ENCODE results near the gene AMZ1. TPM values are rescaled to one million over a fixed set of nuclear protein-coding genes. Genes with fewer than 3 reads are reported as not detected.
A peak's percentile ranks its signal among the peaks of the same experiment; 100 is the strongest.

The AMZ1 gene
- total and polyA plus RNA-seq, 7 donors: under 0.01 to 1.4 (median 0.28) TPM; not detected in 3

DNA sequence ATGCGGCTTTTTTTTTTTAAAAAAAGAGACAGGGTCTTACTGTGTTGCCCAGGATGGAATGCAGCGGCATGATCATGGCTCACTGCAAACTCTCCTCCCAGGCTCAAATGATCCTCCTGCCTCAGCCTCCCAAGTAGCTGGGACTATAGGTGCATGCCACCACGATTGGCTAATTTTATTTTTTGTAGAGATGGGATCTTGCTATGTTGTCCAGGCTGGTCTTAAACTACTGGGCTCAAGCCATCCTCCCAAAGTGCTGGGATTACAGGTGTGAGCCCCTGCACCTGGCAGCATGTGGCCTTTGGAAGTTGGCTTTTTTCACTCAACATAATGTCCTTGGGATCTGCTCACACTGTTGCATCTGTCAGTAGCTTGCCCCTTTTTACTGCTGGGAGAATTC, 65.1 kb downstream of the AMZ1 start:
- H3K4me3 ChIP-seq: no peak overlapping the region
- no peaks in the 10 kb centered on the region for H3K36me3 ChIP-seq
- 93 to 94% methylated on average over 3 of the region's 3 CpGs for whole genome bisulfite sequencing, 2 donors
- H3K27me3 ChIP-seq: no peaks in the 10 kb centered on the region
- peaks cover 0 to 45% (median 28%) of the 10 kb centered on the region in 4 donors for H3K4me1 ChIP-seq
- DNase-seq: no peak
- peak overlapping the region in 2 of 4 donors; percentile 96 for H3K27ac ChIP-seq
- no peak for TF ChIP-seq EP300 (IDR thresholded peaks at IDR 0.05)
- TF ChIP-seq, protein P1, sequence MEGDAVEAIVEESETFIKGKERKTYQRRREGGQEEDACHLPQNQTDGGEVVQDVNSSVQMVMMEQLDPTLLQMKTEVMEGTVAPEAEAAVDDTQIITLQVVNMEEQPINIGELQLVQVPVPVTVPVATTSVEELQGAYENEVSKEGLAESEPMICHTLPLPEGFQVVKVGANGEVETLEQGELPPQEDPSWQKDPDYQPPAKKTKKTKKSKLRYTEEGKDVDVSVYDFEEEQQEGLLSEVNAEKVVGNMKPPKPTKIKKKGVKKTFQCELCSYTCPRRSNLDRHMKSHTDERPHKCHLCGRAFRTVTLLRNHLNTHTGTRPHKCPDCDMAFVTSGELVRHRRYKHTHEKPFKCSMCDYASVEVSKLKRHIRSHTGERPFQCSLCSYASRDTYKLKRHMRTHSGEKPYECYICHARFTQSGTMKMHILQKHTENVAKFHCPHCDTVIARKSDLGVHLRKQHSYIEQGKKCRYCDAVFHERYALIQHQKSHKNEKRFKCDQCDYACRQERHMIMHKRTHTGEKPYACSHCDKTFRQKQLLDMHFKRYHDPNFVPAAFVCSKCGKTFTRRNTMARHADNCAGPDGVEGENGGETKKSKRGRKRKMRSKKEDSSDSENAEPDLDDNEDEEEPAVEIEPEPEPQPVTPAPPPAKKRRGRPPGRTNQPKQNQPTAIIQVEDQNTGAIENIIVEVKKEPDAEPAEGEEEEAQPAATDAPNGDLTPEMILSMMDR (IDR thresholded peaks at IDR 0.05): no peak
- no peak for TF ChIP-seq POLR2AphosphoS5 (IDR thresholded peaks at IDR 0.05)
- intact Hi-C loops (cut with DNase I): no loop called here
- no peaks in the 10 kb centered on the region for H3K9me3 ChIP-seq

DNA sequence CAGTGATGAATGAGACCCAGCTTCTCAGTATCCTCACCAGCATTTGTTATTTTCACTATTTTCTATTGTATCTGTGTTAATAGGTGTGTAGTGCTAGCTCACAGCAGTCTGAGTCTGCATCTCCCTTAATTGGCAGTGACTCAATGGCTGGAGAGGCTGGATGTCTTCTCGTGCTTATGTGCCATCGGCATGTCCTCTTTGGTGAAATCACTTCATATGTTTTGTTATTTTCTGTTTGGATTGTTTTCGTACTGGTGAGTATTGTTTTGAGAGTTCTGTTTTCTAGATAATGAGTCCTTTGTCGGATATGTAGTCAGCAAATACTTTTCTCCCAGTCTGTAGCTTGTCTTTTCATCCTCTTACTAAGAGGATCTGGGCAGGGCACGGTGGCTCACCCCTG, 66.1 kb downstream of the AMZ1 start:
- H3K4me1 ChIP-seq: peaks cover 0 to 55% (median 37%) of the 10 kb centered on the region in 4 donors
- intact Hi-C loops (cut with DNase I): no loop called here
- 91 to 92% methylated on average over 5 of the region's 5 CpGs for WGBS, 2 donors
- no peaks in the 10 kb centered on the region for H3K9me3 ChIP-seq
- H3K27ac ChIP-seq: peak overlapping the region in 3 of 4 donors; percentile 2 to 96 (median 96)
- no peak overlapping the region for H3K4me3 ChIP-seq
- no peaks in the 10 kb centered on the region for H3K27me3 ChIP-seq
- H3K36me3 ChIP-seq: no peaks in the 10 kb centered on the region
- DNase-seq: peak; percentile 54
- TF ChIP-seq POLR2AphosphoS5 (IDR thresholded peaks at IDR 0.05) (no peak), EP300 (IDR thresholded peaks at IDR 0.05) (no peak), POLR2A (IDR thresholded peaks at IDR 0.05) (no peak)
- TF ChIP-seq, protein P1 (IDR thresholded peaks at IDR 0.05): no peak

DNA sequence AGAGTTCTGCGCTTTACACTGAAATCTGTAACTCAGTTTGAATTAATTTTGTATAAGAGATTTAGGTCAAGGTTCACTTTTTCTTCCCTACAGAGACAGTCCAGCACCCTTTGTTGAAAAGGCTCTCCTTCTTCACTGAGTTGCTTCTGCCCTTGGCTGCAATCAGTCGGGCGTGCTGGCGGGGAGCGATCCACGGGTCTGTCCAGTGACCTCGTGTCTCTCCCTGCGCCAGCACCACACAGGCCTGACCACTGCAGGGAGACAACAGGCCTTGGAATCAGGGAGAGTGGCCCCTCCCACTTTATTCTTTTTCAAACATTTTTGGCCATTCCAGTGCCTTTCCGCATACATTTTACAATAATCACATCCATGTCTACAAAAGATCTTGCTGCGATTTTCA, 66.9 kb downstream of the AMZ1 start:
- Histone ChIP-seq H3K4me3 (no peak overlapping the region), H3K27ac (peak overlapping the region in 2 of 4 donors; percentile 96), H3K27me3 (no peaks in the 10 kb centered on the region), H3K9me3 (no peaks in the 10 kb centered on the region), H3K4me1 (peaks cover 0 to 61% (median 44%) of the 10 kb centered on the region in 4 donors), H3K36me3 (no peaks in the 10 kb centered on the region)
- TF ChIP-seq EP300 (IDR thresholded peaks at IDR 0.05) (no peak), POLR2A (IDR thresholded peaks at IDR 0.05) (no peak), POLR2AphosphoS5 (IDR thresholded peaks at IDR 0.05) (no peak)
- TF ChIP-seq, protein P1 (IDR thresholded peaks at IDR 0.05): no peak
- intact Hi-C loops (cut with DNase I): no loop called here
- DNase-seq: no peak
- 96% methylated on average over 10 of the region's 10 CpGs for WGBS, 2 donors

DNA sequence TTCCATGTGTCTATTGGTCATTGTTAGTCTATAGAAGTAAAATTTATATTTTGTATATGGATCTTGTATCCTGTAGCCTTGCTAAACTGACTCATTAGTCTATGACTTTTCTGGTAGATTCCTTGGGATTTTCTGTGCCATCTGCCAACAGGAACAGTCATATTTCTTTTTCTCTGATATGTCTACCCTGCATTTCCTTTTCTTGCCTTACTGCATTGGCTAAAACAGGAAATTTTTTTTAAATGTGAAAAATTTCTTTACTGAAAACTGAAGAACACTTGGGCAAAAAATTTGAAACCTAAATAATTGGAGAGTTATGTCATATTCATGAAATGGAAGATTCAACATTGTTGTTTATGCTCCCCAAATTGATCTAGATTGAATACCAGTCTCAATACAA, 67.5 kb downstream of the AMZ1 start:
- no peak for DNase-seq
- TF ChIP-seq POLR2AphosphoS5 (IDR thresholded peaks at IDR 0.05) (no peak), EP300 (IDR thresholded peaks at IDR 0.05) (no peak), POLR2A (IDR thresholded peaks at IDR 0.05) (no peak)
- TF ChIP-seq, protein P1 (IDR thresholded peaks at IDR 0.05): no peak
- Histone ChIP-seq H3K36me3 (no peaks in the 10 kb centered on the region), H3K27ac (peak overlapping the region in 3 of 4 donors; percentile 92 to 96 (median 96)), H3K27me3 (no peaks in the 10 kb centered on the region), H3K4me3 (no peak overlapping the region), H3K4me1 (peaks cover 0 to 61% (median 45%) of the 10 kb centered on the region in 4 donors), H3K9me3 (no peaks in the 10 kb centered on the region)
- intact Hi-C loops (cut with DNase I): no loop called here

DNA sequence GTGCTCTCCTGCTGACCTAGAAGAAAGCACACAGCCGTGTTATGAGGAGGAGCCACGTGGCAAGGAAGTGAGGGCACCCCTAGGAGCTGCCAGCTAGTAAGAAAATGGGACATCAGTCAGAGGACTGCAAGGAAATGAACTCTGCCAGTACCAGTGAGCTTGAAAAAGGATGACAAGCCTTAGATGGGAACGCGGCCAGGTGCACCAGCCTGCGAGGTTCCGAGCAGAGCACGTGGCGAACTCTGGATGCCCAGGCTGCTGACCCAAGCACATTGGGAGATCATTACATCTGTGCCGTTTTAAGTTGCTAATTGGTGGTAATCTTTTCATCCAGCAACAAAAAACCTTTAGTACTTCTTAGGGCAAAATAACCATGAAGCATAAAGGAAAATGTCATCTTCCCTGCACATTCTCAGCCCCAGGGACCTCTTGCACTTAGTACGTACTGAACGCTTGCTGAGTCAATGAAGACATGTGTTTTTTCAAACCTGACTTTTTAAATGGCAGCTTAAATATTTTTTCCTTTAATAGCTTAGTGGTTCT, 69.4 kb downstream of the AMZ1 start:
- DNase-seq: peak; percentile 93
- TF ChIP-seq, protein P1 (IDR thresholded peaks at IDR 0.05): no peak
- TF ChIP-seq POLR2A (IDR thresholded peaks at IDR 0.05): no peak
- no peak for TF ChIP-seq EP300 (IDR thresholded peaks at IDR 0.05)
- TF ChIP-seq POLR2AphosphoS5 (IDR thresholded peaks at IDR 0.05): no peak
- intact Hi-C loops (cut with DNase I): loop anchor here (1.0 kb wide), 1 partner anchor 19 kb away; no protein-coding TSS in a partner anchor
- no peaks in the 10 kb centered on the region for H3K9me3 ChIP-seq
- peak overlapping the region; percentile 85 to 96 (median 94) for H3K27ac ChIP-seq
- 68 to 82% methylated on average over 11 of the region's 11 CpGs for WGBS, 2 donors
- H3K27me3 ChIP-seq: no peaks in the 10 kb centered on the region
- H3K4me1 ChIP-seq: peaks cover 0 to 75% (median 64%) of the 10 kb centered on the region in 4 donors
- peak overlapping the region in 1 of 4 donors; percentile 22 for H3K4me3 ChIP-seq
- H3K36me3 ChIP-seq: no peaks in the 10 kb centered on the region

All from sigmoid colon (tissue), 7 donors.